Measurements from ENCODE around the gene MBTD1. TPM values are rescaled to one million over a fixed set of nuclear protein-coding genes. Genes with fewer than 3 reads are reported as not detected.

The MBTD1 gene
- total and polyA plus RNA-seq, 9 of the 15 experiments (the other 6 are each of a cell fraction or from before 2014, with no cell fraction given) = 2.1 to 26.3 (median 13.3) TPM

- TF ChIP-seq NFIC (IDR thresholded peaks at IDR 0.05) (no peak; the same call in 1 of the 2 replicates), SRSF9 (IDR thresholded peaks at IDR 0.05; ENCODE audit: borderline replicate concordance, low read depth, low read length) (no peak), JUN (IDR thresholded peaks at IDR 0.05; ENCODE audit: borderline replicate concordance, low read depth, low read length) (peak; percentile 10; the same call in 1 of the 2 replicates), JUN (CRISPR knock-in tag; IDR thresholded peaks at IDR 0.05; ENCODE audit: borderline replicate concordance) (peak; percentile 94; the same call in 1 of the 2 replicates), CHD2 (IDR thresholded peaks at IDR 0.05; ENCODE audit: low read depth, low read length) (0 out of 2 replicates have a peak, but pooled peaks have one; percentile 25), ERF (CRISPR knock-in tag; IDR thresholded peaks at IDR 0.05) (0 out of 2 replicates have a peak, but pooled peaks have one; percentile 15), TRIM28 (IDR thresholded peaks at IDR 0.05) (no peak), HSF4 (CRISPR knock-in tag; IDR thresholded peaks at IDR 0.05; ENCODE audit: borderline replicate concordance) (no peak), RBM14 (IDR thresholded peaks at IDR 0.05; ENCODE audit: borderline replicate concordance, insufficient read depth, low read depth, low read length) (0 out of 2 replicates have a peak, but pooled peaks have one; percentile 11), MNT (conservative IDR thresholded peaks at IDR 0.05) (peak; percentile 89 to 97), HMG20B (CRISPR knock-in tag; IDR thresholded peaks at IDR 0.05) (no peak), GATAD2B (IDR thresholded peaks at IDR 0.05; ENCODE audit: borderline replicate concordance) (peak; percentile 78), KLF16 (IDR thresholded peaks at IDR 0.05) (no peak), SRF (CRISPR knock-in tag; IDR thresholded peaks at IDR 0.05) (0 out of 4 replicates have a peak, but pooled peaks of 1 of the 2 experiments have one; percentile 49), HNRNPLL (IDR thresholded peaks at IDR 0.05; ENCODE audit: low read depth, low read length, poor library complexity, severe bottlenecking) (peak; percentile 65)
- TF ChIP-seq, protein P1, sequence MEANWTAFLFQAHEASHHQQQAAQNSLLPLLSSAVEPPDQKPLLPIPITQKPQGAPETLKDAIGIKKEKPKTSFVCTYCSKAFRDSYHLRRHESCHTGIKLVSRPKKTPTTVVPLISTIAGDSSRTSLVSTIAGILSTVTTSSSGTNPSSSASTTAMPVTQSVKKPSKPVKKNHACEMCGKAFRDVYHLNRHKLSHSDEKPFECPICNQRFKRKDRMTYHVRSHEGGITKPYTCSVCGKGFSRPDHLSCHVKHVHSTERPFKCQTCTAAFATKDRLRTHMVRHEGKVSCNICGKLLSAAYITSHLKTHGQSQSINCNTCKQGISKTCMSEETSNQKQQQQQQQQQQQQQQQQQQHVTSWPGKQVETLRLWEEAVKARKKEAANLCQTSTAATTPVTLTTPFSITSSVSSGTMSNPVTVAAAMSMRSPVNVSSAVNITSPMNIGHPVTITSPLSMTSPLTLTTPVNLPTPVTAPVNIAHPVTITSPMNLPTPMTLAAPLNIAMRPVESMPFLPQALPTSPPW (CRISPR knock-in tag; IDR thresholded peaks at IDR 0.05) = peak; percentile 72
- TF ChIP-seq, protein P2, sequence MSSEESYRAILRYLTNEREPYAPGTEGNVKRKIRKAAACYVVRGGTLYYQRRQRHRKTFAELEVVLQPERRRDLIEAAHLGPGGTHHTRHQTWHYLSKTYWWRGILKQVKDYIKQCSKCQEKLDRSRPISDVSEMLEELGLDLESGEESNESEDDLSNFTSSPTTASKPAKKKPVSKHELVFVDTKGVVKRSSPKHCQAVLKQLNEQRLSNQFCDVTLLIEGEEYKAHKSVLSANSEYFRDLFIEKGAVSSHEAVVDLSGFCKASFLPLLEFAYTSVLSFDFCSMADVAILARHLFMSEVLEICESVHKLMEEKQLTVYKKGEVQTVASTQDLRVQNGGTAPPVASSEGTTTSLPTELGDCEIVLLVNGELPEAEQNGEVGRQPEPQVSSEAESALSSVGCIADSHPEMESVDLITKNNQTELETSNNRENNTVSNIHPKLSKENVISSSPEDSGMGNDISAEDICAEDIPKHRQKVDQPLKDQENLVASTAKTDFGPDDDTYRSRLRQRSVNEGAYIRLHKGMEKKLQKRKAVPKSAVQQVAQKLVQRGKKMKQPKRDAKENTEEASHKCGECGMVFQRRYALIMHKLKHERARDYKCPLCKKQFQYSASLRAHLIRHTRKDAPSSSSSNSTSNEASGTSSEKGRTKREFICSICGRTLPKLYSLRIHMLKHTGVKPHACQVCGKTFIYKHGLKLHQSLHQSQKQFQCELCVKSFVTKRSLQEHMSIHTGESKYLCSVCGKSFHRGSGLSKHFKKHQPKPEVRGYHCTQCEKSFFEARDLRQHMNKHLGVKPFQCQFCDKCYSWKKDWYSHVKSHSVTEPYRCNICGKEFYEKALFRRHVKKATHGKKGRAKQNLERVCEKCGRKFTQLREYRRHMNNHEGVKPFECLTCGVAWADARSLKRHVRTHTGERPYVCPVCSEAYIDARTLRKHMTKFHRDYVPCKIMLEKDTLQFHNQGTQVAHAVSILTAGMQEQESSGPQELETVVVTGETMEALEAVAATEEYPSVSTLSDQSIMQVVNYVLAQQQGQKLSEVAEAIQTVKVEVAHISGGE (CRISPR knock-in tag; IDR thresholded peaks at IDR 0.05) = peak in 1 of 3 experiments; percentile 24; a peak in 2 of 6 replicates
- TF ChIP-seq, protein P3, sequence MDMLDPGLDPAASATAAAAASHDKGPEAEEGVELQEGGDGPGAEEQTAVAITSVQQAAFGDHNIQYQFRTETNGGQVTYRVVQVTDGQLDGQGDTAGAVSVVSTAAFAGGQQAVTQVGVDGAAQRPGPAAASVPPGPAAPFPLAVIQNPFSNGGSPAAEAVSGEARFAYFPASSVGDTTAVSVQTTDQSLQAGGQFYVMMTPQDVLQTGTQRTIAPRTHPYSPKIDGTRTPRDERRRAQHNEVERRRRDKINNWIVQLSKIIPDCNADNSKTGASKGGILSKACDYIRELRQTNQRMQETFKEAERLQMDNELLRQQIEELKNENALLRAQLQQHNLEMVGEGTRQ (CRISPR knock-in tag; IDR thresholded peaks at IDR 0.05) = 0 out of 2 replicates have a peak, but pooled peaks have one; percentile 32
Measured at GRCh38 chr17:51166198-51166986, 93.5 kb downstream of the MBTD1 start, which contains the start of gene NME2 (continued).
